ENCODE data around the gene SUGP2. TPM values are rescaled to one million over a fixed set of nuclear protein-coding genes. Genes with fewer than 3 reads are reported as not detected.

The SUGP2 gene
- total RNA-seq, 1 experiment from 2014 or later: 74.1 TPM

DNA sequence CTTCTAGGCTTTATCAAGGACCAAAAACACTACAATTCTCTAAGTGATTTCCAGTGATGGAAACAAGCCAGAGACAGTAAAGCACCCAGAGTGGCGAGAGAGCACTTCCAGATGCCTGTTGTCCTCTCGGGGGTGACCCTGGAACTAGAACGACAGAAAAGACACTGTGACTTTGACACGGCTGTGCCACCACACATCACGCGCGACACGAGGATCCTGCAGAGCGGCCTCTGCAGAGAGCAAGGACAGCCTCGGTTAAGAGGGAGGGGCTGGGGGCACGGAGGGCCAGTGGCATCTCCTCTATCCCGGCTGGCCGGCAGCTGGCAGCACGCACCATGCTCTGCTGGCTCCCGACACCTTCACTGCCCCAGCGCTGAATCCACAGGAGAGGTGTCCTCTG, 42.3 kb downstream of the SUGP2 start:
- CTCF ChIA-PET: no interaction called here
- H3K27me3 ChIP-seq (replicated peaks; ENCODE audit: control insufficient read depth, insufficient read depth, low read length): no peaks in the 10 kb centered on the region
- no peak for DNase-seq
- H3K27ac Mint-ChIP-seq (ENCODE audit: unreplicated experiment): no peak overlapping the region
- H3K36me3 ChIP-seq (ENCODE audit: control insufficient read depth, insufficient read depth, low read length): no peaks in the 10 kb centered on the region; the same call in 1 of the 2 replicates
- intact Hi-C loops (cut with micrococcal nuclease; ENCODE audit: unreplicated experiment): no loop called here
- POLR2A ChIA-PET: no interaction called here
- H3K9me3 Mint-ChIP-seq (ENCODE audit: unreplicated experiment): no peaks in the 10 kb centered on the region
- H3K27me3 Mint-ChIP-seq (ENCODE audit: insufficient read depth, unreplicated experiment): no peaks in the 10 kb centered on the region
- no peak overlapping the region for H3K4me3 ChIP-seq (ENCODE audit: low read depth, low read length)
- H3K4me1 Mint-ChIP-seq (ENCODE audit: low read depth, unreplicated experiment): no peaks in the 10 kb centered on the region
- BruUV-seq (replicated peaks): no TSS peak
- no peaks in the 10 kb centered on the region for H3K4me1 ChIP-seq
- H3K4me3 Mint-ChIP-seq (ENCODE audit: unreplicated experiment): no peak overlapping the region
- peaks cover 39% of the 10 kb centered on the region for H3K36me3 Mint-ChIP-seq (ENCODE audit: insufficient read depth, unreplicated experiment)
- TF ChIP-seq, protein P1, sequence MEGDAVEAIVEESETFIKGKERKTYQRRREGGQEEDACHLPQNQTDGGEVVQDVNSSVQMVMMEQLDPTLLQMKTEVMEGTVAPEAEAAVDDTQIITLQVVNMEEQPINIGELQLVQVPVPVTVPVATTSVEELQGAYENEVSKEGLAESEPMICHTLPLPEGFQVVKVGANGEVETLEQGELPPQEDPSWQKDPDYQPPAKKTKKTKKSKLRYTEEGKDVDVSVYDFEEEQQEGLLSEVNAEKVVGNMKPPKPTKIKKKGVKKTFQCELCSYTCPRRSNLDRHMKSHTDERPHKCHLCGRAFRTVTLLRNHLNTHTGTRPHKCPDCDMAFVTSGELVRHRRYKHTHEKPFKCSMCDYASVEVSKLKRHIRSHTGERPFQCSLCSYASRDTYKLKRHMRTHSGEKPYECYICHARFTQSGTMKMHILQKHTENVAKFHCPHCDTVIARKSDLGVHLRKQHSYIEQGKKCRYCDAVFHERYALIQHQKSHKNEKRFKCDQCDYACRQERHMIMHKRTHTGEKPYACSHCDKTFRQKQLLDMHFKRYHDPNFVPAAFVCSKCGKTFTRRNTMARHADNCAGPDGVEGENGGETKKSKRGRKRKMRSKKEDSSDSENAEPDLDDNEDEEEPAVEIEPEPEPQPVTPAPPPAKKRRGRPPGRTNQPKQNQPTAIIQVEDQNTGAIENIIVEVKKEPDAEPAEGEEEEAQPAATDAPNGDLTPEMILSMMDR (IDR thresholded peaks at IDR 0.05; ENCODE audit: insufficient read depth in 1 of 2, low read depth in 1 of 2, low read length in 1 of 2, severe bottlenecking in 1 of 2, unreplicated experiment in 1 of 2): no peak
- no peaks in the 10 kb centered on the region for H3K9me3 ChIP-seq

DNA sequence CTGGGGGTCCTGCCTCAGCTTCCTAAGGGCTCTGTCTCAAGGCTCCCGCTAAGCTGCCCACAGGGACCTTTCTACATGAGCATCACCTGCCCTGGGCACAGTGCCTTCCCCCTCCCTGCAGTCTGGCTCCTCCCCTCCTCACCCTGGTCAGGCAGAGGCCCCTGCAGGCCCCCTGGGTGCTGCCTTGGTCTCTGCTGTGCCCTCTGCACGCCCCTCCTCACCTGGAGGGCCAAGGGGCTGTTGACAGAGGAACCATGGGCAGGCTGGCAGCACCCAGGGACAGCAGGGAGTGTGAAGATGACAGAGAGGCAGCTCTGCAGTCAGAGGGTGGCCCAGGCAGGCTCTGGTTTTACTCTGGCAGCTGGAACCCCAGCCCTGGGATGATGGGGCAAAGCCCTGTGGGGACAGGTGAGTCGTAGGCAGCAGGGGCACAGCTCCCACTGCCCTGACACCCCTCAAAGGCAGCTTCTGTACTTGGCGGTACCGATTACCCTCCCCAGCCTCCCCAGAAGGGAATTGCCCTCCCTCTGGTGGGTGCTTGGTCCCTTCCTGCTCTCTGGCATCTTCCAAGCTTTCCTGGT, 43.1 kb downstream of the SUGP2 start:
- DNase-seq: no peak
- H3K36me3 ChIP-seq (ENCODE audit: control insufficient read depth, insufficient read depth, low read length): no peaks in the 10 kb centered on the region; the same call in 1 of the 2 replicates
- H3K4me1 ChIP-seq: no peaks in the 10 kb centered on the region
- H3K27ac Mint-ChIP-seq (ENCODE audit: unreplicated experiment): no peak overlapping the region
- no peaks in the 10 kb centered on the region for H3K27me3 ChIP-seq (replicated peaks; ENCODE audit: control insufficient read depth, insufficient read depth, low read length)
- ChIA-PET POLR2A (no interaction called here), CTCF (no interaction called here)
- intact Hi-C loops (cut with micrococcal nuclease; ENCODE audit: unreplicated experiment): no loop called here
- no peaks in the 10 kb centered on the region for H3K4me1 Mint-ChIP-seq (ENCODE audit: low read depth, unreplicated experiment)
- H3K4me3 ChIP-seq (ENCODE audit: low read depth, low read length): no peak overlapping the region
- no peaks in the 10 kb centered on the region for H3K9me3 ChIP-seq
- H3K4me3 Mint-ChIP-seq (ENCODE audit: unreplicated experiment): no peak overlapping the region
- H3K27me3 Mint-ChIP-seq (ENCODE audit: insufficient read depth, unreplicated experiment): no peaks in the 10 kb centered on the region
- peaks cover 31% of the 10 kb centered on the region for H3K36me3 Mint-ChIP-seq (ENCODE audit: insufficient read depth, unreplicated experiment)
- BruUV-seq (replicated peaks): no TSS peak
- no peaks in the 10 kb centered on the region for H3K9me3 Mint-ChIP-seq (ENCODE audit: unreplicated experiment)
- TF ChIP-seq, protein P1 (IDR thresholded peaks at IDR 0.05; ENCODE audit: insufficient read depth in 1 of 2, low read depth in 1 of 2, low read length in 1 of 2, severe bottlenecking in 1 of 2, unreplicated experiment in 1 of 2): no peak

DNA sequence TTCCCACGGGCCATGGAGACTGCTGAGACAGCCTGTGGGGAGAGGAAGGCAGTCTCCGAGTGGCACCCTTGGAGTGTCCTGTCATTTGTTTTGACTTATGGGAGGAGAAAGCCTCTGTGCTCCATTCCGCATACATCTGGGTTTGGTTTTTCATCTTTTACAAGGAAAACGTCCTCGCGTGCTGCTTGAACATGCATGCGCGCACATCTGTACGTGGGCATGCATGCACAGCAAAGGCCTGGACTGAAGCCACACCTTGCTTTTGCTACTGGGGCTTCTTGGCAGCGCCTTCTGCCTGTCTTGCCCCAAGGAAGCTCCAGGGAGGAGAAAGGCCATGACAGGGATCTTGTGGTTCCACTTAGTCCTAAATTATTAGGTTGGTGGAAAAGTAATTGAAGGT, 44.0 kb downstream of the SUGP2 start:
- POLR2A ChIA-PET: no interaction called here
- Mint-ChIP-seq H3K4me3 (ENCODE audit: unreplicated experiment) (no peak overlapping the region), H3K27ac (ENCODE audit: unreplicated experiment) (no peak overlapping the region), H3K9me3 (ENCODE audit: unreplicated experiment) (no peaks in the 10 kb centered on the region), H3K4me1 (ENCODE audit: low read depth, unreplicated experiment) (no peaks in the 10 kb centered on the region), H3K36me3 (ENCODE audit: insufficient read depth, unreplicated experiment) (peaks cover 28% of the 10 kb centered on the region), H3K27me3 (ENCODE audit: insufficient read depth, unreplicated experiment) (no peaks in the 10 kb centered on the region)
- H3K4me1 ChIP-seq: no peaks in the 10 kb centered on the region
- intact Hi-C loops (cut with micrococcal nuclease; ENCODE audit: unreplicated experiment): loop anchor here (5.0 kb wide), 1 partner anchor 47 kb away; the partner anchor contains the start of gene HOMER3
- no peak for DNase-seq
- H3K27me3 ChIP-seq (replicated peaks; ENCODE audit: control insufficient read depth, insufficient read depth, low read length): no peaks in the 10 kb centered on the region
- no peaks in the 10 kb centered on the region for H3K9me3 ChIP-seq
- no peaks in the 10 kb centered on the region; the same call in 1 of the 2 replicates for H3K36me3 ChIP-seq (ENCODE audit: control insufficient read depth, insufficient read depth, low read length)
- CTCF ChIA-PET: no interaction called here
- TF ChIP-seq, protein P1 (IDR thresholded peaks at IDR 0.05; ENCODE audit: insufficient read depth in 1 of 2, low read depth in 1 of 2, low read length in 1 of 2, severe bottlenecking in 1 of 2, unreplicated experiment in 1 of 2): no peak
- no TSS peak for BruUV-seq (replicated peaks)
- no peak overlapping the region for H3K4me3 ChIP-seq (ENCODE audit: low read depth, low read length)
